ENCODE results near the gene SPATS2.

SPATS2 gene

DNA sequence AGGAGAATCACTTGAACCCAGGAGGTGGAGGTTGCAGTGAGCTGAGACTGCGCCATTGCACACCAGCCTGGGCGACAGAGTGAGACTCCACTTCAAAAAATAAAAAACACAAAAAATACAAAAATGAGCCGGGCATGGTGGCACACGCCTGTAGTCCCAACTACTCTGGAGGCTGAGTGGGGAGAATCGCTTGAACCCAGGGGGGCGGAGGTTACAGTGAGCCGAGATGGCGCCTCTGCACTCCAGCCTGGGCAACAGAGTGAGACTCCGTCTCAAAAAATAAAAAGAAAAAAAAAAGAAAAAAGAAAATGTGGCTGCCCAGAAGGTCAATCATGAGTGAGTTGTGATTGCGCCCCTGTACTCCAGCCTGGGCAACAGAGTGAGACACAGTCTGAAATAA is 11.3 kb upstream of the SPATS2 start:
- no CpG with 5 or more reads among the region's 10 CpGs for WGBS (ENCODE audit: insufficient coverage, insufficient read length)
- H3K36me3 ChIP-seq (ENCODE audit: control insufficient read depth, insufficient read depth, low read length) = no peaks in the 10 kb centered on the region
- H3K27me3 ChIP-seq (ENCODE audit: control insufficient read depth, insufficient read depth, low read length) = no peaks in the 10 kb centered on the region
- no peak overlapping the region for H3K4me3 ChIP-seq (ENCODE audit: low read length)
- H3K4me1 ChIP-seq (ENCODE audit: control insufficient read depth, insufficient read depth, low read length) = no peaks in the 10 kb centered on the region
- no peak for DNase-seq (ENCODE audit: low read depth, low spot score)
- H3K27ac ChIP-seq (ENCODE audit: low read length) = no peak overlapping the region
- H3K9me3 ChIP-seq (ENCODE audit: control insufficient read depth, insufficient read depth, low read length) = no peaks in the 10 kb centered on the region

GRCh38 chr12:49357103-49357678 is 10.1 kb upstream of the SPATS2 start:
- no peaks in the 10 kb centered on the region for H3K9me3 ChIP-seq (ENCODE audit: control insufficient read depth, insufficient read depth, low read length)
- H3K36me3 ChIP-seq (ENCODE audit: control insufficient read depth, insufficient read depth, low read length) = no peaks in the 10 kb centered on the region
- no peaks in the 10 kb centered on the region for H3K4me1 ChIP-seq (ENCODE audit: control insufficient read depth, insufficient read depth, low read length)
- H3K27ac ChIP-seq (ENCODE audit: low read length) = no peak overlapping the region
- no CpG with 5 or more reads among the region's 3 CpGs for WGBS (ENCODE audit: insufficient coverage, insufficient read length)
- DNase-seq (ENCODE audit: low read depth, low spot score) = no peak
- no peaks in the 10 kb centered on the region for H3K27me3 ChIP-seq (ENCODE audit: control insufficient read depth, insufficient read depth, low read length)
- no peak overlapping the region for H3K4me3 ChIP-seq (ENCODE audit: low read length)

DNA sequence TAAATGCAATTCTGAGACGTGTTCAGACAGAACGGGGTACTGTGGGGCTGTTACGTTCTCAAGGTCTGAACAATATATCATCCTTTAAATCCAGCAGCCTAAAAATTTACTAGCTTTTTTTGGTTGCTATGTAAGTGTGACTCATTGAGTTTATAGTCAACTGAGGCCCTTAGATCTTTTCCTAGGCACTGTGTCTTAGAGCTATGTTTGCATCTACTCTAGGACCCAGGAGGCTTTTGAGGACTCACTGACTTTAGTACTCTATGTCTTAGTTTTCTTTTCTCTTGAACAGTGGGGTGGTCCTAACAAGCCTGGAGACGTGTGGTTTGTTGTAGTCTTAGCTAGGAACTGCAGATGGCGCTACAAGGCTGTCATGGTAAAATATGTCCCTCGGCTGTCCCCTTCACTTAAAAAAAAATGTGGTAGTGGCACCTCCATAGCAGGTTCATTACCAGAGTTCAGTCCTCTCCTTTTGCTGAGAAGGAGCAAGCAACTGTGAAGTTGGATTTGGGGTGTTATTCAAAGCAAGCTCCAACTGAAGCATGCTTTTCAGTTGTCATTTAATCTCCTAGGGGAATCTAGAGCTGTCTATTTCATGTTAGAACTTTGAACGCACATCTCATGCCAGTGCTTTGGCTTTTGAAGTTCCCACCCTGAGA is 8.7 kb upstream of the SPATS2 start:
- H3K4me3 ChIP-seq (ENCODE audit: low read length) = no peak overlapping the region
- H3K9me3 ChIP-seq (ENCODE audit: control insufficient read depth, insufficient read depth, low read length) = no peaks in the 10 kb centered on the region
- no peak overlapping the region for H3K27ac ChIP-seq (ENCODE audit: low read length)
- H3K4me1 ChIP-seq (ENCODE audit: control insufficient read depth, insufficient read depth, low read length) = no peaks in the 10 kb centered on the region
- WGBS (ENCODE audit: insufficient coverage, insufficient read length) = no CpG with 5 or more reads among the region's 7 CpGs
- H3K36me3 ChIP-seq (ENCODE audit: control insufficient read depth, insufficient read depth, low read length) = no peaks in the 10 kb centered on the region
- no peak for DNase-seq (ENCODE audit: low read depth, low spot score)
- no peaks in the 10 kb centered on the region for H3K27me3 ChIP-seq (ENCODE audit: control insufficient read depth, insufficient read depth, low read length)

DNA sequence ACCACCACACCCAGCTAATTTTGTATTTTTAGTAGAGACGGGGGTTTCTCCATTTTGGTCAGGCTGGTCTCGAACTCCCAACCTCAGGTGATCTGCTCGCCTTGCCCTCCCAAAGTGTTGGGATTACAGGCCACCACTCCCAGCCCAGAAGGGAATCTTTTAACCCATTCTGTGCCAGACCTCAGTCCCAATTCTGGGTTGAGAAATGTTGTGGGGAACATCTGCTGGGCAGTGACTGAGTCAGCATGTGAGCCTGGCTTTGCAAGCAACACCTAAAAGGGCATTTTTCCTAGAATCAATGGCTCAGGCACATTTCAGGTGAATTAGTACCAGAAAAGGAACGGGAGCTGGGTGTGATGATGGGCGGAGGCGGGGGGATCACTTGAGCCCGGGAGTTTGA is 7.6 kb upstream of the SPATS2 start:
- DNase-seq (ENCODE audit: low read depth, low spot score) = no peak
- H3K9me3 ChIP-seq (ENCODE audit: control insufficient read depth, insufficient read depth, low read length) = no peaks in the 10 kb centered on the region
- WGBS (ENCODE audit: insufficient coverage, insufficient read length) = no CpG with 5 or more reads among the region's 7 CpGs
- no peaks in the 10 kb centered on the region for H3K27me3 ChIP-seq (ENCODE audit: control insufficient read depth, insufficient read depth, low read length)
- no peak overlapping the region for H3K4me3 ChIP-seq (ENCODE audit: low read length)
- no peak overlapping the region for H3K27ac ChIP-seq (ENCODE audit: low read length)
- no peaks in the 10 kb centered on the region for H3K36me3 ChIP-seq (ENCODE audit: control insufficient read depth, insufficient read depth, low read length)
- H3K4me1 ChIP-seq (ENCODE audit: control insufficient read depth, insufficient read depth, low read length) = no peaks in the 10 kb centered on the region

- DNase-seq (ENCODE audit: low read depth, low spot score) = no peak
- Histone ChIP-seq H3K4me1 (ENCODE audit: control insufficient read depth, insufficient read depth, low read length) (no peaks in the 10 kb centered on the region), H3K4me3 (ENCODE audit: low read length) (no peak overlapping the region), H3K9me3 (ENCODE audit: control insufficient read depth, insufficient read depth, low read length) (no peaks in the 10 kb centered on the region), H3K36me3 (ENCODE audit: control insufficient read depth, insufficient read depth, low read length) (no peaks in the 10 kb centered on the region), H3K27me3 (ENCODE audit: control insufficient read depth, insufficient read depth, low read length) (no peaks in the 10 kb centered on the region), H3K27ac (ENCODE audit: low read length) (no peak overlapping the region)
- WGBS (ENCODE audit: insufficient coverage, insufficient read length) = no CpG with 5 or more reads among the region's 1 CpG
These were observed 5.2 kb upstream of the SPATS2 start for GRCh38 chr12:49362077-49362476.

DNA sequence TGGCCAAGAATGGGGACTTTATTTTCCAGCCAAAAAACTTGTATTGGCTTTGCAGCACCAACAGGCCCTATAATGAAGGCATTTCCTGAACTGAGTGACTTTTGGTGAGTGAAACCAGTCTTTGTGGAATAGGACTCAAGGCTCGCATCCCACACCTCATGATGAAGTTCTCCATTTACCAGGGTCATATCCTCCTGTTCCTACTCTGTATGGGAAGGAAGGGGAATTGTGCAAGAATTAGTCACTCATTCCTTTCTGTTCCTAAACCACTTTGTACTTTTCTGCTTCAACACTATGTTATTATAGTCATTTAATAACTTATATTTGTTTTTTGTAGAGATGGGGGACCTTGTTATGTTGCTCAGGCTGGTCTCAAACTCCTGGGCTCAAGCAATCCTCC is 2.3 kb upstream of the SPATS2 start:
- WGBS (ENCODE audit: insufficient coverage, insufficient read length) = no CpG with 5 or more reads among the region's 1 CpG
- DNase-seq (ENCODE audit: low read depth, low spot score) = no peak

GRCh38 chr12:49365542-49365941 is 1.7 kb upstream of the SPATS2 start:
- Histone ChIP-seq H3K4me1 (ENCODE audit: control insufficient read depth, insufficient read depth, low read length) (no peaks in the 10 kb centered on the region), H3K27me3 (ENCODE audit: control insufficient read depth, insufficient read depth, low read length) (no peaks in the 10 kb centered on the region), H3K4me3 (ENCODE audit: low read length) (no peak overlapping the region), H3K9me3 (ENCODE audit: control insufficient read depth, insufficient read depth, low read length) (no peaks in the 10 kb centered on the region), H3K36me3 (ENCODE audit: control insufficient read depth, insufficient read depth, low read length) (no peaks in the 10 kb centered on the region), H3K27ac (ENCODE audit: low read length) (no peak overlapping the region)
- no CpG with 5 or more reads among the region's 5 CpGs for WGBS (ENCODE audit: insufficient coverage, insufficient read length)
- no peak for DNase-seq (ENCODE audit: low read depth, low spot score)

More for the DNA sequence above, 2.3 kb upstream of the SPATS2 start:
- Histone ChIP-seq H3K36me3 (ENCODE audit: control insufficient read depth, insufficient read depth, low read length) (no peaks in the 10 kb centered on the region), H3K4me1 (ENCODE audit: control insufficient read depth, insufficient read depth, low read length) (no peaks in the 10 kb centered on the region), H3K27me3 (ENCODE audit: control insufficient read depth, insufficient read depth, low read length) (no peaks in the 10 kb centered on the region), H3K27ac (ENCODE audit: low read length) (no peak overlapping the region), H3K4me3 (ENCODE audit: low read length) (no peak overlapping the region), H3K9me3 (ENCODE audit: control insufficient read depth, insufficient read depth, low read length) (no peaks in the 10 kb centered on the region)

- DNase-seq (ENCODE audit: low read depth, low spot score) = no peak
- Histone ChIP-seq H3K27me3 (ENCODE audit: control insufficient read depth, insufficient read depth, low read length) (no peaks in the 10 kb centered on the region), H3K9me3 (ENCODE audit: control insufficient read depth, insufficient read depth, low read length) (no peaks in the 10 kb centered on the region), H3K4me3 (ENCODE audit: low read length) (peak overlapping the region; percentile 81; the same call in 1 of the 2 replicates), H3K36me3 (ENCODE audit: control insufficient read depth, insufficient read depth, low read length) (no peaks in the 10 kb centered on the region), H3K27ac (ENCODE audit: low read length) (no peak overlapping the region), H3K4me1 (ENCODE audit: control insufficient read depth, insufficient read depth, low read length) (no peaks in the 10 kb centered on the region)
- WGBS (ENCODE audit: insufficient coverage, insufficient read length) = no CpG with 5 or more reads among the region's 38 CpGs
These were observed 1.1 kb upstream of the SPATS2 start for GRCh38 chr12:49366096-49366651.

DNA sequence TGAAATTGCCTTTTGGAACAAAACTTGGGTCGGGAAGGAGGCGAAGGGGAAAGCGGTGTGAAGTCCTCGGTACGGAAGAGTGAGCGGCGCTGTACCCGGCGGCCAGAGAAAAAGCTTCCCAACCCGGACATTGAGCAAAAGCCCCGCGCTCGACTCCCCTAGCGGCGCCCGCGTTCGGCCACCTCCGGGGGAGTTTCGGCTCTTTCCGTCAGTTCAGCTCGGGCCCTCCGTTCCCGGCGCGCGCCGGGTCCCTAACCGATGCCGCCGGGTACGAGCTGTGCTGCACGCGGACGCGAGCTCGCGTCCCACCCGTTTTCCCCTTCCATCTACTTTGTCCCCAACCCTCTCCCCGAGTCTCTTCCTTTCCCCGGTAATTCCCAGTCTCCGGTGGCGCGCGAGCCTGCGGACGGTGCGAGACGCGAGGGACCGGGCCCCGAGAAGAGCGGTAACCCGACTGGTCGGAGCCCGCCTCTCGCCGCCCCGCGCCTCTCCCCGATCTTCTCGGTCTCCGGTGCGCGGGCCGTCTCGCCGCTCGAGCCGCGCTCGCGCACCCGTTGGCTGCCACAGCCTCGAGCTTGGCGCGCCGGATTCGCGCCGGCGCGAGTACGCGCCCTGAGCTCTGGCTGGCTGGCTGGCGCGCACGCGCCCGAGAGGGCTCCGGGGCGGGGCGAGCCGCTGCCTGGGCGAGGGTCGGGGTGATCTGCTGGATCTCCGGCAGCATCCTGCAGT is 446 bp upstream of the SPATS2 start:
- Histone ChIP-seq H3K27ac (ENCODE audit: low read length) (no peak overlapping the region), H3K36me3 (ENCODE audit: control insufficient read depth, insufficient read depth, low read length) (no peaks in the 10 kb centered on the region), H3K27me3 (ENCODE audit: control insufficient read depth, insufficient read depth, low read length) (no peaks in the 10 kb centered on the region), H3K9me3 (ENCODE audit: control insufficient read depth, insufficient read depth, low read length) (no peaks in the 10 kb centered on the region), H3K4me3 (ENCODE audit: low read length) (peak overlapping the region; percentile 81; the same call in 1 of the 2 replicates), H3K4me1 (ENCODE audit: control insufficient read depth, insufficient read depth, low read length) (no peaks in the 10 kb centered on the region)
- WGBS (ENCODE audit: insufficient coverage, insufficient read length) = no CpG with 5 or more reads among the region's 97 CpGs
- DNase-seq (ENCODE audit: low read depth, low spot score) = no peak

DNA sequence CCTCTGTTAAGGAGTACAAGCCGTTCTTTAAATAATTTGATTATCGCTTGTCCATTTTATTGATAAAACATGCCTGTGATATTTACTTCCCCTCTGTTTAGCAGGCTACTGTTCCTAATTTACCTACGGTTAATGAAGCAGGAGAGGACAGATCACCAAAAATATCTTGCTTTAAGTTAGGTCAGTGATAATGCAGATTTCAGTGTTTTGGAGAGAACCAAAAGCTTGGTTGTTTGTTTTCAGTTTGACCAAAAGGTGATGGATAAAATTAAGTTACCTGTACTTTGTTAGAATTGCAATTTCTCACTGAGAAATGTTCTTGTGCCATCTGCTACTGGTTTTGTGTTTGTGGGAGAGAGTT is 958 bp downstream of the SPATS2 start:
- no CpG with 5 or more reads among the region's 3 CpGs for WGBS (ENCODE audit: insufficient coverage, insufficient read length)
- H3K4me3 ChIP-seq (ENCODE audit: low read length) = peak overlapping the region; percentile 81; the same call in 1 of the 2 replicates
- H3K27ac ChIP-seq (ENCODE audit: low read length) = no peak overlapping the region
- no peaks in the 10 kb centered on the region for H3K36me3 ChIP-seq (ENCODE audit: control insufficient read depth, insufficient read depth, low read length)
- H3K9me3 ChIP-seq (ENCODE audit: control insufficient read depth, insufficient read depth, low read length) = no peaks in the 10 kb centered on the region
- no peaks in the 10 kb centered on the region for H3K27me3 ChIP-seq (ENCODE audit: control insufficient read depth, insufficient read depth, low read length)
- DNase-seq (ENCODE audit: low read depth, low spot score) = no peak
- no peaks in the 10 kb centered on the region for H3K4me1 ChIP-seq (ENCODE audit: control insufficient read depth, insufficient read depth, low read length)

All from iPS DF 6.9 (cell line).